PC-3 (cell line): ENCODE measurements around the gene GIGYF1. TPM values are rescaled to one million over a fixed set of nuclear protein-coding genes. Genes with fewer than 3 reads are reported as not detected.

Source experiments
- ATAC-seq: fragments of 200-7000 bp; cut with Tn5 transposase; 2 replicates; pipeline ENCODE4 v1.9.1; 2020; ENCODE audit warnings: mild to moderate bottlenecking, moderate library complexity
- BruUV-seq: library from RNA; stranded (reverse); fragments of 400-500 nt; replicated peaks from 2 replicates; lab custom pipeline; 2021; lab: Mats Ljungman, UMichigan
- CTCF ChIA-PET: fragments of 300-600 bp; sonication (Branson Sonifier 250); formaldehyde crosslinking; loops from one replicate; lab custom pipeline; 2022; ENCODE audit warnings: antibody characterized with exemption; lab: Charles Lee
- POLR2A ChIA-PET: fragments of 300-600 bp; sonication (Branson Sonifier 250); formaldehyde crosslinking; loops from one replicate; lab custom pipeline; 2022; ENCODE audit warnings: antibody characterized with exemption; ENCODE audit not compliant: unreplicated experiment; lab: Charles Lee
- DNase-seq: peaks from one replicate; pipeline ENCODE4 v3.0.0-alpha.2; 2015
- H2AFZ ChIP-seq: fragments of 300-600 bp; sonication (generic); 2 replicates; pipeline ENCODE4 v1.6.0; 2016; ENCODE audit warnings: antibody characterized with exemption, low read length
- H3F3A ChIP-seq: fragments of 300-600 bp; sonication (generic); one replicate; pipeline ENCODE4 v1.6.0; 2017; ENCODE audit warnings: antibody characterized with exemption, low read length, control low read depth, mild to moderate bottlenecking; ENCODE audit not compliant: unreplicated experiment
- H3K27ac ChIP-seq: fragments of 300-600 bp; sonication (generic); 2 replicates; pipeline ENCODE4 v1.5.1; 2016; ENCODE audit warnings: mild to moderate bottlenecking, low read length
- H3K27me3 ChIP-seq: fragments of 300-600 bp; sonication (generic); 2 replicates; pipeline ENCODE4 v1.6.1; 2016; ENCODE audit warnings: low read length, mixed read lengths
- H3K36me3 ChIP-seq: fragments of 300-600 bp; sonication (generic); 2 replicates; pipeline ENCODE4 v1.6.1; 2016; ENCODE audit warnings: low read depth, mixed run types, low read length, mixed read lengths
- H3K4me1 ChIP-seq: fragments of 300-600 bp; sonication (generic); 2 replicates; pipeline ENCODE4 v1.5.1; 2016; ENCODE audit warnings: low read length; ENCODE audit not compliant: insufficient read depth
- H3K4me2 ChIP-seq: fragments of 300-600 bp; sonication (generic); 2 replicates; pipeline ENCODE4 v1.6.0; 2016; ENCODE audit warnings: low read length
- H3K4me3 ChIP-seq: fragments of 300-600 bp; sonication (generic); 2 replicates; pipeline ENCODE4 v1.5.1; 2016; ENCODE audit warnings: mild to moderate bottlenecking, low read length, mixed read lengths
- H3K79me2 ChIP-seq: fragments of 300-600 bp; sonication (generic); 2 replicates; pipeline ENCODE4 v1.6.1; 2017; ENCODE audit warnings: low read length, mixed read lengths
- H3K9ac ChIP-seq: fragments of 300-600 bp; sonication (generic); 2 replicates; pipeline ENCODE4 v1.6.0; 2016; ENCODE audit warnings: mild to moderate bottlenecking, low read length
- H3K9me2 ChIP-seq: fragments of 300-600 bp; sonication (generic); replicated peaks from 2 replicates; pipeline ENCODE4 v1.6.1; 2016; ENCODE audit warnings: mixed run types, low read length, mixed read lengths
- H3K9me3 ChIP-seq: fragments of 300-600 bp; sonication (generic); 2 replicates; pipeline ENCODE4 v1.6.1; 2016; ENCODE audit warnings: low read length, mixed read lengths
- H4K20me1 ChIP-seq: fragments of 300-600 bp; sonication (generic); 2 replicates; pipeline ENCODE4 v1.6.1; 2016; ENCODE audit warnings: low read length, mixed read lengths
- CTCF ChIP-seq: fragments of 300-600 bp; sonication (generic); conservative IDR thresholded peaks from 2 replicates; pipeline ENCODE4 v1.5.1; 2017; ENCODE audit warnings: antibody characterized with exemption, low read depth, mild to moderate bottlenecking, low read length
- EZH2 ChIP-seq: fragments of 300-600 bp; sonication (generic); IDR thresholded peaks from one replicate; pipeline ENCODE4 v1.6.1; 2017; ENCODE audit warnings: antibody characterized with exemption, mild to moderate bottlenecking, low read length; ENCODE audit not compliant: unreplicated experiment
- EZH2phosphoT487 ChIP-seq: fragments of 300-600 bp; sonication (generic); IDR thresholded peaks from 2 replicates; pipeline ENCODE4 v1.6.1; 2018; ENCODE audit warnings: mild to moderate bottlenecking, antibody characterized with exemption, low read length, borderline replicate concordance
- intact Hi-C: fragments of 100-400 bp; cut with micrococcal nuclease; formaldehyde crosslinking; loops from 2 replicates; pipeline ENCODE4 v1.9.0; 2023
- total RNA-seq: library from RNA; depleted of rRNA; stranded (reverse); fragments of >200 nt; gene quantifications from 2 replicates; pipeline ENCODE4 v1.2.3, GENCODE V29; 2014

GIGYF1 gene
- total RNA-seq, 1 experiment from 2014 or later: 26.6 TPM

GRCh38 chr7:100641860-100642533 is 52.1 kb downstream of the GIGYF1 start:
- ChIA-PET POLR2A (no interaction called here), CTCF (interaction anchor here (0.6 kb wide), 1 partner anchor 30 kb away, joined by 3 read pairs; the partner anchor contains the start of gene MOSPD3)
- no TSS peak for BruUV-seq
- Histone ChIP-seq H3K27me3 (no peaks in the 10 kb centered on the region), H3K9me3 (no peaks in the 10 kb centered on the region), H4K20me1 (no peaks in the 10 kb centered on the region), H3K9me2 (no peaks in the 10 kb centered on the region), H3K27ac (no peak overlapping the region), H3K4me3 (no peak overlapping the region), H3K9ac (no peak overlapping the region), H3K36me3 (no peaks in the 10 kb centered on the region), H3K4me1 (no peaks in the 10 kb centered on the region), H3K79me2 (no peaks in the 10 kb centered on the region), H3K4me2 (no peak overlapping the region), H3F3A (no peaks in the 10 kb centered on the region), H2AFZ (no peak overlapping the region)
- TF ChIP-seq EZH2phosphoT487: no peak
- TF ChIP-seq EZH2: no peak
- no peak for TF ChIP-seq CTCF
- ATAC-seq: no peak
- no peak for DNase-seq
- intact Hi-C loops: no loop called here

GRCh38 chr7:100641463-100641859 is 52.6 kb downstream of the GIGYF1 start, which contains the start of gene TFR2:
Gene TFR2, minus strand, starts transcription at chr7:100641552. Its CDS starts 43 bp downstream, at chr7:100641509.
- Histone ChIP-seq H3K36me3 (no peaks in the 10 kb centered on the region), H3F3A (no peaks in the 10 kb centered on the region), H3K9me3 (no peaks in the 10 kb centered on the region), H3K4me2 (no peak within 1 kb of the TSS), H3K27me3 (no peaks in the 10 kb centered on the region), H4K20me1 (no peaks in the 10 kb centered on the region), H3K79me2 (no peaks in the 10 kb centered on the region), H3K9me2 (no peaks in the 10 kb centered on the region), H3K4me1 (no peaks in the 10 kb centered on the region), H3K9ac (no peak within 1 kb of the TSS), H2AFZ (no peak within 1 kb of the TSS), H3K4me3 (no peak within 1 kb of the TSS), H3K27ac (no peak within 1 kb of the TSS)
- ATAC-seq (no peak), DNase-seq (no peak)
- no TSS peak for BruUV-seq
- CTCF ChIA-PET: no interaction called here
- TF ChIP-seq CTCF (no peak), EZH2 (no peak), EZH2phosphoT487 (no peak)
- POLR2A ChIA-PET: no interaction called here
- intact Hi-C loops: no loop called here
